Adipose tissue (tissue), 3 donors: ENCODE measurements around the gene MIPEP. TPM values are rescaled to one million over a fixed set of nuclear protein-coding genes. Genes with fewer than 3 reads are reported as not detected.

ENCODE experiments used
- H3K27ac ChIP-seq: one replicate; pipeline ENCODE4 v1.5.1; 2013; ENCODE audit warnings: low read depth, low read length
- WGBS, 3 donors: extraction: QIAGEN DNeasy Blood & Tissue Kit; methylation state at CpG; one replicate each; pipeline ENCODE4 v1.1.7; 2013; 5-methylcytosine and 5-hydroxymethylcytosine counted together
- polyA plus RNA-seq, 3 donors: library from polyadenylated mRNA; stranded (reverse); fragments of 200-250 nt; gene quantifications; one replicate each; pipeline ENCODE4 v1.2.3, GENCODE V29; 2013
- donor health status: healthy with polysubstance abuse.
- donor health status: Bipolar disorder and iron deficiency.
- donor health status: healthy.

The MIPEP gene
- polyA plus RNA-seq, 3 donors: 8.1 to 13.9 (median 11.3) TPM

DNA sequence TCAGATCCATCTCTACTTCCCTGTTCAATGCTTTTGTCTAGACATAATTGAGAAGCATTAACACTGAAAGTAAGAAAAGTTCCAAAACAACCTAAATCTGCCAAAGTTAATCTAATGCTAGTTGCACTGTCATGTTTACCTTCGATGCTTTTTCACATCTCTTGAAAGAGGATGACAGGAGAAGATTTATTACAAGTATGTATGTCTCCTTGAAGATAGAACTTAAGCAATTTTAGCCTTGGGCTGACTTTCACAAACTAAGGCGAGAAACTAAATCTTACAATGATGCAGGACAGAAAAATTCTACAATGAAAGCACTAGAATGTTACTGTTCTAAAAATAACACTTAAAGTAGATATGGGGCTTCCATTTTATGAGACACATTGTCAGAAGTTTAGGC, 64.0 kb downstream of the MIPEP start:
- WGBS, 3 donors: 83 to 84% (median 84%) methylated on average over 2 of the region's 2 CpGs

DNA sequence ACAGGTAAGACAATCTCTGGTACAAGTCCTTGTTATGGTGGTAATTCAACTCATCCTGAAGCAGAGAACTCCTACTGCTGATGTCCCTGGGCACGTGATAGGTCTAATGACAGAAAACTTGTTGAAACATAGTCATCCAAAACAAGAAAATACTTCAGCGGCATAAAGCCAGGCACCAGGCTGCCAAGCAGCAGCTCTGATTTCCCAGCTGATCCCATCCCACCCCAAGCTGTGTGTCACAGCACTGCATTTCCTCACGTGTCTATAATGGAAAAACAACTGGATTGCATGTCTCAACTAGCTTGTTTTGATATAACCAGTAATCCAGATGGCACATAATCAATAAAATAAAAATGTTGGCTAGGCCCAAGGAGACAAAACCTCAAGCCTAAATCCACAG, 64.8 kb downstream of the MIPEP start:
- 73 to 97% (median 82%) methylated on average over 3 of the region's 3 CpGs for WGBS, 3 donors
- no peak overlapping the region for H3K27ac ChIP-seq

More for the DNA sequence above, 64.0 kb downstream of the MIPEP start:
- H3K27ac ChIP-seq: no peak overlapping the region

DNA sequence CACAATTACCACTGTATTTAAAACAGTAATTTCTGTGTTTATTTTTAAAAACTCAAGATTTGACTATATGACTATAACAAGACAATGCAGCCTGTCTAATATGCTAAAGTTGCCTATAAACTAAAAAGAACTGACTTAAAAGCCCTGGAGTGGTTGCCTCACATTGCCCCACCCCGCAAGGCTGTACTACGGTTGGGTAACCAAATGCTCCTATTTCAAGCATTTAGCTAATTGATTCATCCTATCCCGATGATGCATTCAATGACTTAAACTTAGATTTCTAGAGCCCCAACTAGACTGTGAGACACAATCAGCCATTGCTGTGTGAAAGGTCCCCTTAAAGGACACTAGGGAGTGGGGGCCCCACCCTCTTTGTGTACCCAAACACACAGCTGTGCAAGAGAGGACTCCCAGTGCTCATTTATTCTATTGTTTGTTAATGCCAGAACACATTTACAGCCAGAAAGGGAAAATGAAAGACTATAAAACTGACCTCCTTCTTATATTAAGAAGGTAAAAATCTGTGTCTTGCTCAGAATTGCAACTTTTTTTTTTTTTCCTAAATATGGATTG, 66.9 kb downstream of the MIPEP start:
- WGBS, 3 donors: 80 to 93% (median 81%) methylated on average over 3 of the region's 3 CpGs
- no peak overlapping the region for H3K27ac ChIP-seq

DNA sequence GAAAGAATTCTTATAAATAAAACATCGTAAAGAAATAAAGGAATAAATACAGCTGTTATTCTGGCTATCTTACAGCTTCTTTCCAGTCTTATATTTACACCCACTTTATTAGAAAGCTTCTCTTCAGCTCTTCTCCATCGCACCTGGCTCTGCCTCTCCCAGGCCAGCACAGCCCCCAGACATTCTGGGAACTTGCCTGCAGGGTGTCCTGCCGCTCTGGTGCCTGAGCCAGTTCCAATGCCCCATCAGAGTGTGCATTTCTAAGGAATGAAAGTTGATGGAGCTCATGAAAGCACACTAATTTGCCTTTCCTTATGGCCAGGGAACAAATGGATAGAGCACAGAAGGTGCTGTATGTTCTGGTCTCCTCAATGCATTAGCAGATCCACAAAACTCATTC, 68.7 kb downstream of the MIPEP start:
- no peak overlapping the region for H3K27ac ChIP-seq
- 94 to 97% (median 95%) methylated on average over 3 of the region's 3 CpGs for WGBS, 3 donors

DNA sequence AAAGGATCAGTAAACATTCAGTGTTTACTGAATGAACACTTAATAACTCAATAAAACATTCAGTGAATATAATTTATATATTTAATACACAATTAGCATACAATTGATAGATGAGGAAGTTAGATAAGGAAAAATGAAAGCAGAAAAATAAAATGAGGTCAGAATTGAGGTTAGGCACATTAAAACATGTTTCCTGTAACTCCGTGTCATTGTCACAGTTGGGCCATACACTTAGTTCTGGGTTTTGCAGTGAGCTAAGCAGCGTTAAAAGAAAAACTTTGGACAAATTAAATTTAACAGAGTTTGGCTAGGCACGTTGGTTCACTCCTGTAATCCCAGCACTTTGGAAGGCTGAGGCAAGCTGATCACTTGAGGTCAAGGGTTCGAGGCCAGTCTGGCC, 71.4 kb downstream of the MIPEP start:
- H3K27ac ChIP-seq: no peak overlapping the region
- WGBS, 3 donors: 56 to 90% (median 62%) methylated on average over 4 of the region's 4 CpGs

DNA sequence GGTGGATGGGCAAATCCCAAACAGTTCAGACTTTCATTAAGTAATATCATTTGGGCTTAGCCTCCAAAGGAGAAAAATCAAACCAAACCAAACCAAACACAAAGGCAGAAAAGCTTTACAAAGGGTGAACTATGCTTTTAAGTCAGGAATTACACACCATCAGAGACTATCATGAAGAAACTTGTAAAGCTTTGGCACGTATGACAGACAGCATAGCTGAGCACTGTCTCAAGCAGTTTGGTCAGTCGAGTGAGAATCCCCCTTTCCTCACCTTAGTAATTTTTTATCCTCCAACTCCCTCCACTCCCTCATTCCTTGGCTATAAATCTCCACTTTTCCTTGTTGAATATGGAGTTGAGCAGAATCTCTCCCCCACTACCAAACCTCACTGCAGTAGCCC, 72.1 kb downstream of the MIPEP start:
- no peak overlapping the region for H3K27ac ChIP-seq
- 76 to 81% (median 80%) methylated on average over 2 of the region's 2 CpGs for WGBS, 3 donors

DNA sequence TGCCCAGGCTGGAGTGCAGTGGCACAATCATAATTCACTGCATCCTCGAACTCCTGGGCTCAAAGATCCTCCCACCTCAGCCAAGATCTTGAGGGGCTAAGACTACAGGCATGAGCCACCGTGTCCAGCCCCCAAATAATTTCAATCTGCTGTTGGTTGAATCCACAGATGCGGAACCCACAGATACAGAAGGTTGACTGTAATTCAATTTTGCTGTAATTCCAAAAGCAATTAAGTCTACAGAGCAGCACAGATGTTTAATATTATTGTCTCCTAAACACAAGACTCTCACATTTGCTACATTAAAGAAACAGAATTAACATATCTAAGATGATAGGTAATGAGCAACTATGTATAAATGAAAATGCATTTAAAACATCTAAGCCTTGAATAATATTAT, 75.6 kb downstream of the MIPEP start:
- 93 to 99% (median 95%) methylated on average over 3 of the region's 3 CpGs for WGBS, 3 donors
- H3K27ac ChIP-seq: no peak overlapping the region

DNA sequence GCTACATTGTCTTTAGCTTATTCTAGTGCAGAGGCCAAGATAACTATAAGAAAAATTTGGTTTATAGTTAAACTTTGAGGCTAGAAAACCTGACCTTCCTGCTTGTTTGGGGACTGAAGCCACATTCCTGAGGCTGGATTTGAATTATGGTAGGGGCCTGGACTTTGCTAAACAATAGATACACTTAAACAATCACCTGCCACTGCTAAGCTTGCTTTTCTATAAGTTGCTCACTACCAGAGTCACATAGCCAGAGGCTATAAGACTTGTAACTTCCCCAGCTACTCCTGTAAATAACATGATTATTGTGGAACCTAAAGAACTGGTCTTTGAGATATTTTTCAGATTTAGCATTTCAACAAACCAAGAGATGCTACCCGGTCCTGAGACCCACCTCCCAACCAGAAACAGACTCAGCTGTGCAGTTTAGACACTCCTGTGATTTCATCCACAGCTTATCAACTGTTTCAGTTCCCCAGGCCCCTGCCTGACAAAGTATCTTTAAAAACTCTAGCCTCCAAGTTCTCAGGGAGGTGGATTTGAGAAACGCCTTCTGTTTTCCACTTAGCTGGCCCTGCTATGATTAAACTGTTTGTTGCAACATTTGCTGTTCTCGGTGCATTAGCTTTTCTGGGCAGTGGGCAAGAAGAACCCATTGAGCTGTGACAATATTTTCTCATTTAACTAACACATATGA, 77.7 kb downstream of the MIPEP start:
- WGBS, 3 donors: 72 to 78% (median 76%) methylated on average over 3 of the region's 3 CpGs
- H3K27ac ChIP-seq: no peak overlapping the region

DNA sequence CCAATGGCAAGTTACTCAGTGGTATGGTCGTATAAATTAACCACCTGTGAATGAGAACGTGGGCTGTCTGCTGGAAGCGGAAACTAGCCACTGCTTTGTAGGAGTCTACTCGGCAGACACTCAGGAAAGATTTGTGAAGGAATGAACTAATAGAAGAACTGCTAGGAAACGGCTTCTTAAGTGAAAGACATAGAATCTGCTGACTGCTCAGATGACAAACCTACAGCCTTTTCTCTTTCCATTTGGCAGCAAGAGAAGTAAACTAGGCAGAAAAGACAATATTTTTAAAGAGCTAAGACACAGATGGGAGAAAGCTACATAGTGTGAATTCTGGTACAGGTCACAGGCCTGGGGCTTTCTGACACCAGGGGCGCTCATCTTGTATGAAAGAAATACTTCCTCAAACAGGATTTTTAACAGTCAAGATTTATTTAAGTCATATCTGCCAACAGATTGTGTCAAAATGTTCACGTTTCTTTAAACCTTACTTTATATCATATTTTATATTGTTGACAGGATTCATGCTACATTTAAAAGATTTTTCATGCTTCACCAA, 78.4 kb downstream of the MIPEP start:
- no peak overlapping the region for H3K27ac ChIP-seq
- WGBS, 3 donors: 71 to 75% (median 72%) methylated on average over 7 of the region's 7 CpGs

DNA sequence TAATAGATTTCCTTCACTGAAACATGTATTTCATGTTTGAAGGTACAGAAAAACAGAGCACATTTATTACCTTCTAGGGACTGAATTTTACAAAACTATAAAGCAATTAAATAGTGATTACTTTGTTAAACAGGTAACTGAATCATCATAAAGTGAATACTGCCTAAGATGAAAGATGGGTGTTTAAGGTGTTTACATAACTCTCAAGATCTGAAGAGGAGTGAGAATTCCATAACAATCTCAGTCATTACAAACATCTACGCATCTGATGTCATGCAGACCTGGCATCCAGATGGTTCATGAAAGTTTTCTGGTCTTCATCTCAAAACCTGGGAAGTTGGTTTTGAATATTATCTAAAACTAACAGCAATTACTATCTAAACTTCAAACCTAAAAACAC, 80.4 kb downstream of the MIPEP start:
- WGBS, 3 donors: 97 to 100% (median 97%) methylated on average over 1 of the region's 1 CpG
- H3K27ac ChIP-seq: no peak overlapping the region

DNA sequence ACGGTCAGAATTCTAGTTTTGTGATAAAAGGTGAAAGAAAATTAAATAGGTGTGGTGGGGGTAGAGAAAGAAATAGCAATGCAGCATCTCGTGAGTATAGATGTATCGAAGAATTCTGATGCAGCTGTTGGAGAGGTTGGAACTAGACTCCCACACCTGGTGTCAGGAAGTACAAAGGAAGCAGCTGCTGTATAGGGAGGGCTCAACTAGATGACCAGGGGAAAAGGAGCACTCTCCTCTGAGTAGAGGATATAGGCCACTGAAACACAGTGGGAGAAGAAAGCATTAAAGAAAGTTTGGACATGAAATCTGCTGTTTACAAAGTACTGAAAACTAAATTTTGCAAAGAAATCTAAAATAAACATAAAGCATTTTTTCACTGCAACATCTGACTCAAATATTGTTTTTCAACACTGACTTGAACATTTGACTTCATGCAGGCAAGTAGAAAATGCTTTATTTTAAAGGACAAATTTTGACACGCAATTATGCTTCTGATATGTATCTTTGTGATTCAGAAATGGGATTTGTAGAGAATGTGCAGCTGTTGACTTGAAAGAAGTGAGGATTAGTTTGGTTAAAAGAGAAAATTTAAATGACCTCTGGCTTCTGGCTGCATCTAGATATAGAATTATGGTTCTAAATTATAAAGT, 82.2 kb downstream of the MIPEP start:
- H3K27ac ChIP-seq: no peak overlapping the region
- 58 to 61% (median 58%) methylated on average over 4 of the region's 4 CpGs for WGBS, 3 donors

DNA sequence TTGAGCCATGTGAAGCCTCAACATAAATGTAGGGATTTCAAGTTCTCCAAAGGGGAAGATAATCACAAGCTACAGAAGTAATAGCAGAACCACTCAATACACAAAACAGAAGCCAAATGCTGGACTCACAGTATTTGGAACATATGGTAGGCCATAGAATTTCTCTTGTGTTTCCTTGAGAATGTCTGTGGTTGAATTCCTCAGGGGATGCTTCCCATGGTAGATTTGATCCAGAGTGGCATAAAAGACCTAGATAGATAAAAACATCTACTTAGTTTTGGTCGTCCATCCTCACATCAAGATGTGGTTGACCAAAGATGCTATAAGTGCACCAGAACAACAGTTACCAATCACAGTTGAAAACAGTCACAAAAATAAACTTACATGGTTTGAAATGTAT, 83.4 kb downstream of the MIPEP start:
- 86 to 95% (median 94%) methylated on average over 1 of the region's 1 CpG for WGBS, 3 donors
- no peak overlapping the region for H3K27ac ChIP-seq

DNA sequence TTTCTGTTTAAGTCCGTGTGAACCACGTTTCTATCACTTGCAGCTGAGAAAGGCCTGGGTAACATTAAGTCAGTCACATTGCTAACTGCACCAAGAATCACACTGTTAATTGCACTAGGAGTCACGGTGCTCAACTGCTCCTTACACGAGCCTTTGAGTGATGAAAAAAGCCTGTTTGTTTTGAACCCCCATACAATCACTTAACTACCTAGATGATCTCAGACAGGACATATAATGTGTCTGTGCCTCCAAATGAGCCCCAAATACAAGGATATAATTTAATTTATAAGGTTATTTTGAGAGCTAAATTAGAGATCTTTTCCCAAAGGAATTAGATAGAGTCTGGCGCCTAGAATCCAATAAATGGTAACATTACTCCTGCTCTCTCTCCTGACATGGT, 84.1 kb downstream of the MIPEP start:
- 87 to 98% (median 95%) methylated on average over 5 of the region's 5 CpGs for WGBS, 3 donors
- no peak overlapping the region for H3K27ac ChIP-seq

DNA sequence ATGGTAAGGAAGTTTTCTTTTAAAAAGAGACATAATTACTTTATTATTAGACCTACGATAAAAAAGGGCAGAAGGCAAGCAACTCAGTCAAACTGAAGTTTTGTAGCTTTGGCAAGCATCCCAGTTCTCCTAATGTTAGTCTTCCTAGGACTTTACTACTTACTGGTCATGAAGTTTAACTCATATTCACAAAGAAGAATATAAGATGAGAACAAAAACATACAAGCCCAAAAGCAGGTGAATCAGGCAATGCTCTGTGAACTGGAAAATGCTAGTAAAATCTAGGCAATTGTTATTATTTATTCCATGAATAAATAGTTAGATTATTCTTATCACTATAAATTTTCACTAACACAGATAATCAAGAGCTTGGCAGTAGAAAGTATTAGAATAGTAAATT, 85.0 kb downstream of the MIPEP start:
- no peak overlapping the region for H3K27ac ChIP-seq
- WGBS, 3 donors: 80 to 91% (median 88%) methylated on average over 1 of the region's 1 CpG

DNA sequence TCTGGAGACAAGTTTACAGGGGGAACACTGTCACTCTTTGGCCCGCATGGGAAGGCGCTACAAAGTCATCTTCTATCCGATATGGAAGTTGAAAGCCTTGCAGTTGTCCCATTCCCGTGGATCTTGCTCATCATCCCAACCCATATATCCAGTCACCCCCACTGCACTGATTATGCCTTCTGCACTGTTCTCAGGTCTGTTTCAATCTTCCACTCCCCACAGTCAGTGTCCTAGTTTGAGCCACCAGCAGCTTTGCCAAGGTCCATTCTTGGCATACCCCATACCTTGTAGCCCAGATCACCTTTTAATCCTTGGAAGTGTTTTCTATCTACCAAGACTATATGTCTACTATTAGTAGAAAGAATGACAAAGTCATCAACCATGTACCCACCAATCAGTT, 88.1 kb downstream of the MIPEP start:
- H3K27ac ChIP-seq: no peak overlapping the region

DNA sequence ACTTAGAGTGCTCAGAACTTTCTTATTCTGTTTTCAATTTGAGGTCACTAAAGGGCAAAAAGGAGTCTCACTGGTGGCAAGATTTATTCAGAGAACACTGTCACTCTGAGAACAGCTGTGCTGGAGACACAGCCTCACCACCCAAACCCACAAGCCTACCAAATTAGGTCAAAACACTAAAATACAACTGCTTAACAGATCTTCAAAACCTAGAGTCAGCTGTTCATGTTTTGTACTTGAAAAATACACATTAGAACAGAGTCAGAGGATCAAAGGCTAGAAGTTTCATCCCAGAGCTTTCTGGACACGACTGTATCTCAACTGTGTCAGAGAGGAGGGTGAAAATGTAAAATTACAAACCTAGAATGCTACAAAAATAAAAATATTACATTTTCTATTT, 89.3 kb downstream of the MIPEP start:
- no peak overlapping the region for H3K27ac ChIP-seq
- 81 to 89% (median 81%) methylated on average over 1 of the region's 1 CpG for WGBS, 3 donors

More for the DNA sequence above, 88.1 kb downstream of the MIPEP start:
- WGBS, 3 donors: 97 to 99% (median 97%) methylated on average over 4 of the region's 4 CpGs

DNA sequence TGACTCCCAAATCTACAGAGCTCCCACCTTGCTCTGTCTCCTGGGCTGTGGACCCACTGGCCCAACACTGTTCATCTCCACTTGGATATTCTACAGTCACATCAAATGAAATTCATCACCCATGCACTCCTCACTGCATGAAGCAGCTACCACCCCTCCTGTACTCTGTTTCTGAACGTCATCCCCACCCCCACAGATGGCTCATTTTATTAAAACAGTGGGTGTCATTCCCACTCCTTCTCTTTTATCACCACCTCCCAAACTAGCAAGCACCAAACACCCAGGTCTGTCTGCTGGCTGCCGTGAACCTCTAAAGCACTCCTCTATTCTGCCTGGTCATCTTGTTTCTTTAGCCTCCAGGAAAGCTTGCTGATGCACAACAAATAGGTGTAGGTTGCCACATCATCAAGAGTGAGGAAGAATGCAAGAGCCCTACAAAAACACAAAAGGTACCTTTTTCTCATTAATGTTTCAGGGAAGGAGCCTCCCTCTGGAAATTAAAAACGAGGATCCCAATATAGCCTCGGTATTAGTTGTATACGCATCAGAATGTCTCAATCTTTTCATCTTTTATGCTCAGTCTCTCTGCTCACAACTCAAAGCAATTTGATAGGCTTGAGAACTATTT, 91.8 kb downstream of the MIPEP start:
- whole genome bisulfite sequencing, 3 donors: 89 to 97% (median 94%) methylated on average over 5 of the region's 5 CpGs

DNA sequence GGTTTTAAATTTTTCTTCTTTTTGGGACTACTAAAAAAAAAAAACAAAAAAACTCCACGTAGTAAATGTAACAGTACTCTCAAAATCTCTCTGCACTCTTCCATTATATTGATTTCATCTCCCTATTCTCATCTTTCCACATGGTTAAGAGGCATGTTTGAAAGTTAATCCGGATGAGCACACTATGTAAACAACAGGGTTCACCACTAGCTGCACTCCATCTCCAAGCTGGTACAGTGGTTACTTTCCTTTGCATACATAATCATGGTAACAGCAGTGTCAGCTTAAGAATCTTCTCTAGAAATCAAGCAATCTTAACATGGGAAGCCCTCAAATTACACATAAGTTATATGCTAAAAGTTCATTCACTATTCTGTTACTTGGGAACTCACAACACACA, 92.6 kb downstream of the MIPEP start:
- no peak overlapping the region for H3K27ac ChIP-seq
- WGBS, 3 donors: 82 to 91% (median 86%) methylated on average over 2 of the region's 2 CpGs

More for the DNA sequence above, 91.8 kb downstream of the MIPEP start:
- H3K27ac ChIP-seq: no peak overlapping the region
